ENCODE data around the gene RHPN2.

DNA sequence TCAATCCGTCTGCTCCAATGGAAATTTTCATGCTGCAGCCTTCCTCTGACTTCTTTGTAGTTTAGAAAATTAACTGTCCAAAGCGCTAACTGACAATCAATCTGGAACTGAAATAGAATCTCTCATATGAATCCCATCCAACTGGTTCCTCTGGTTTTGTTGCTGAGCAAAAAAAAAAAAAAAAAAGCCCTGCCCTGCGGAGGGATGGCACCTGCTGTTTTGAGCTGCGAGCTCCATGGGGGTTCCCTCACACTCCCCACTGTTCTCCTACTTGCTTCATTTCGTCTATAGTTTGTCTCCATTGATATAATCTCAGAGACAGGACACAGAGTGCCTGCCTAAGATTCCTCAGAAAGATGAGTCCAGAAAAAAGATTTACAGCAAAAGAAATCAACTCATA, 59.2 kb downstream of the RHPN2 start:
- TF ChIP-seq, protein P1, sequence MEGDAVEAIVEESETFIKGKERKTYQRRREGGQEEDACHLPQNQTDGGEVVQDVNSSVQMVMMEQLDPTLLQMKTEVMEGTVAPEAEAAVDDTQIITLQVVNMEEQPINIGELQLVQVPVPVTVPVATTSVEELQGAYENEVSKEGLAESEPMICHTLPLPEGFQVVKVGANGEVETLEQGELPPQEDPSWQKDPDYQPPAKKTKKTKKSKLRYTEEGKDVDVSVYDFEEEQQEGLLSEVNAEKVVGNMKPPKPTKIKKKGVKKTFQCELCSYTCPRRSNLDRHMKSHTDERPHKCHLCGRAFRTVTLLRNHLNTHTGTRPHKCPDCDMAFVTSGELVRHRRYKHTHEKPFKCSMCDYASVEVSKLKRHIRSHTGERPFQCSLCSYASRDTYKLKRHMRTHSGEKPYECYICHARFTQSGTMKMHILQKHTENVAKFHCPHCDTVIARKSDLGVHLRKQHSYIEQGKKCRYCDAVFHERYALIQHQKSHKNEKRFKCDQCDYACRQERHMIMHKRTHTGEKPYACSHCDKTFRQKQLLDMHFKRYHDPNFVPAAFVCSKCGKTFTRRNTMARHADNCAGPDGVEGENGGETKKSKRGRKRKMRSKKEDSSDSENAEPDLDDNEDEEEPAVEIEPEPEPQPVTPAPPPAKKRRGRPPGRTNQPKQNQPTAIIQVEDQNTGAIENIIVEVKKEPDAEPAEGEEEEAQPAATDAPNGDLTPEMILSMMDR (IDR thresholded peaks at IDR 0.05 in 8 of 11, conservative IDR thresholded peaks at IDR 0.05 in 3 of 11), result no peak
- TF ChIP-seq POLR2A (IDR thresholded peaks at IDR 0.05) (no peak), POLR2AphosphoS5 (IDR thresholded peaks at IDR 0.05) (no peak)

All from spleen (tissue), 7 donors.